GM23338 (cell line): ENCODE measurements around the gene CDK1.

ENCODE experiments used
- CREB1 ChIP-seq: fragments of 250-450 bp; sonication (Bioruptor Pico); IDR thresholded peaks from 2 replicates; pipeline ENCODE4 v1.5.0; 2020; ENCODE audit warnings: low read depth, mild to moderate bottlenecking, moderate library complexity
- EZH2 ChIP-seq: fragments of 200-600 bp; sonication (generic); IDR thresholded peaks from one replicate; pipeline ENCODE4 v1.8.0; 2017; ENCODE audit warnings: antibody characterized with exemption, mild to moderate bottlenecking, low read depth; ENCODE audit not compliant: unreplicated experiment
- EZH2phosphoT487 ChIP-seq: fragments of 200-600 bp; sonication (generic); IDR thresholded peaks from one replicate; pipeline ENCODE4 v1.8.1; 2018; ENCODE audit warnings: antibody characterized with exemption; ENCODE audit not compliant: unreplicated experiment
- JUNB ChIP-seq: IDR thresholded peaks from one replicate; pipeline ENCODE4 v1.6.1; 2016; ENCODE audit warnings: antibody characterized with exemption; ENCODE audit not compliant: unreplicated experiment
- NANOG ChIP-seq: IDR thresholded peaks from 2 replicates; pipeline ENCODE4 v1.6.1; 2016; ENCODE audit warnings: antibody characterized with exemption, borderline replicate concordance
- POLR2AphosphoS5 ChIP-seq: IDR thresholded peaks from 2 replicates; pipeline ENCODE4 v1.6.1; 2016; ENCODE audit warnings: antibody characterized with exemption, low read depth
- REST ChIP-seq: IDR thresholded peaks from one replicate; pipeline ENCODE4 v1.6.1; 2018; ENCODE audit warnings: antibody characterized with exemption; ENCODE audit not compliant: unreplicated experiment
- STAT1 ChIP-seq: IDR thresholded peaks from one replicate; pipeline ENCODE4 v1.6.1; 2016; ENCODE audit warnings: antibody characterized with exemption; ENCODE audit not compliant: unreplicated experiment
- ZNF114 ChIP-seq: fragments of 250-450 bp; sonication (Bioruptor Pico); IDR thresholded peaks from 2 replicates; pipeline ENCODE4 v1.5.0; 2020; ENCODE audit warnings: mild to moderate bottlenecking, moderate library complexity
- ZNF331 ChIP-seq: fragments of 250-450 bp; sonication (Bioruptor Pico); IDR thresholded peaks from 2 replicates; pipeline ENCODE4 v1.5.0; 2020; ENCODE audit warnings: low read depth, mild to moderate bottlenecking, moderate library complexity
- TF ChIP-seq, protein P1 (sequence below), 2 experiments: fragments of 200-600 bp in 1 of 2; sonication (generic) in 1 of 2; conservative IDR thresholded peaks; 2 replicates each; pipeline versions ENCODE4 v1.5.1 to v1.6.1; 2016 to 2017; ENCODE audit warnings: antibody characterized with exemption in 2 of 2, low read depth in 2 of 2, mild to moderate bottlenecking in 2 of 2, moderate library complexity in 1 of 2
- TF ChIP-seq, protein P2 (sequence below): IDR thresholded peaks from 2 replicates; pipeline ENCODE4 v1.6.1; 2016; ENCODE audit warnings: antibody characterized with exemption

GRCh38 chr10:60778971-60779796, 906 bp downstream of the CDK1 start:
- TF ChIP-seq, protein P1, sequence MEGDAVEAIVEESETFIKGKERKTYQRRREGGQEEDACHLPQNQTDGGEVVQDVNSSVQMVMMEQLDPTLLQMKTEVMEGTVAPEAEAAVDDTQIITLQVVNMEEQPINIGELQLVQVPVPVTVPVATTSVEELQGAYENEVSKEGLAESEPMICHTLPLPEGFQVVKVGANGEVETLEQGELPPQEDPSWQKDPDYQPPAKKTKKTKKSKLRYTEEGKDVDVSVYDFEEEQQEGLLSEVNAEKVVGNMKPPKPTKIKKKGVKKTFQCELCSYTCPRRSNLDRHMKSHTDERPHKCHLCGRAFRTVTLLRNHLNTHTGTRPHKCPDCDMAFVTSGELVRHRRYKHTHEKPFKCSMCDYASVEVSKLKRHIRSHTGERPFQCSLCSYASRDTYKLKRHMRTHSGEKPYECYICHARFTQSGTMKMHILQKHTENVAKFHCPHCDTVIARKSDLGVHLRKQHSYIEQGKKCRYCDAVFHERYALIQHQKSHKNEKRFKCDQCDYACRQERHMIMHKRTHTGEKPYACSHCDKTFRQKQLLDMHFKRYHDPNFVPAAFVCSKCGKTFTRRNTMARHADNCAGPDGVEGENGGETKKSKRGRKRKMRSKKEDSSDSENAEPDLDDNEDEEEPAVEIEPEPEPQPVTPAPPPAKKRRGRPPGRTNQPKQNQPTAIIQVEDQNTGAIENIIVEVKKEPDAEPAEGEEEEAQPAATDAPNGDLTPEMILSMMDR (conservative IDR thresholded peaks at IDR 0.05; ENCODE audit: low read depth in 2 of 2), result no peak
- TF ChIP-seq EZH2phosphoT487, result no peak
- no peak for TF ChIP-seq JUNB
- TF ChIP-seq ZNF114 (CRISPR knock-in tag), result no peak
- no peak for TF ChIP-seq REST
- TF ChIP-seq ZNF331 (CRISPR knock-in tag), result no peak
- TF ChIP-seq POLR2AphosphoS5, result no peak
- no peak for TF ChIP-seq EZH2
- no peak for TF ChIP-seq CREB1 (CRISPR knock-in tag)
- TF ChIP-seq, protein P2, sequence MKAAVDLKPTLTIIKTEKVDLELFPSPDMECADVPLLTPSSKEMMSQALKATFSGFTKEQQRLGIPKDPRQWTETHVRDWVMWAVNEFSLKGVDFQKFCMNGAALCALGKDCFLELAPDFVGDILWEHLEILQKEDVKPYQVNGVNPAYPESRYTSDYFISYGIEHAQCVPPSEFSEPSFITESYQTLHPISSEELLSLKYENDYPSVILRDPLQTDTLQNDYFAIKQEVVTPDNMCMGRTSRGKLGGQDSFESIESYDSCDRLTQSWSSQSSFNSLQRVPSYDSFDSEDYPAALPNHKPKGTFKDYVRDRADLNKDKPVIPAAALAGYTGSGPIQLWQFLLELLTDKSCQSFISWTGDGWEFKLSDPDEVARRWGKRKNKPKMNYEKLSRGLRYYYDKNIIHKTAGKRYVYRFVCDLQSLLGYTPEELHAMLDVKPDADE, result no peak
- no peak for TF ChIP-seq NANOG
- TF ChIP-seq STAT1, result no peak
